GM12878 (cell line): Measurements from ENCODE around the gene TSSC4. TPM values are rescaled to one million over a fixed set of nuclear protein-coding genes. Genes with fewer than 3 reads are reported as not detected.

Source experiments
- ATAC-seq: fragments of 200-7000 bp; cut with Tn5 transposase; 3 replicates; pipeline ENCODE4 v1.9.1; 2020; ENCODE audit warnings: mild to moderate bottlenecking, moderate library complexity
- BruUV-seq: library from RNA; stranded (reverse); fragments of 400-500 nt; replicated peaks from 2 replicates; lab custom pipeline; 2021; lab: Mats Ljungman, UMichigan
- CTCF ChIA-PET: fragments of 300-600 bp; sonication (Branson Sonifier 250); formaldehyde crosslinking; extraction: SDS; loops from one replicate; lab custom pipeline; 2021; ENCODE audit warnings: inconsistent platforms; lab: Yijun Ruan, JAX
- POLR2A ChIA-PET: fragments of 350-600 bp; formaldehyde crosslinking; extraction: SDS; loops from one replicate; lab custom pipeline; 2021; ENCODE audit warnings: inconsistent platforms; lab: Charles Lee
- RAD21 ChIA-PET: fragments of 300-600 bp; sonication (Branson Sonifier 250); formaldehyde crosslinking; loops from one replicate; lab custom pipeline; 2023; ENCODE audit warnings: antibody characterized with exemption; ENCODE audit not compliant: unreplicated experiment; lab: Charles Lee
- SMC1A ChIA-PET: fragments of 300-600 bp; sonication (Branson Sonifier 250); formaldehyde crosslinking; loops from one replicate; lab custom pipeline; 2023; ENCODE audit not compliant: unreplicated experiment, uncharacterized antibody; lab: Charles Lee
- DNase-seq: peaks from one replicate; pipeline ENCODE4 v3.0.0-alpha.2; 2011; ENCODE audit warnings: low read depth, low spot score
- FAIRE-seq: peaks from 3 replicates; lab custom pipeline; 2011; peaks lifted over from hg19 to GRCh38; lab: Jason Lieb, UNC
- H2AFZ ChIP-seq: 2 replicates; pipeline ENCODE4 v1.6.0; 2011; ENCODE audit warnings: low read depth, low read length, control low read depth; ENCODE audit not compliant: control insufficient read depth
- H3K27ac ChIP-seq: 2 replicates; pipeline ENCODE4 v1.5.1; 2011; ENCODE audit warnings: control low read depth; ENCODE audit not compliant: control insufficient read depth, insufficient read depth
- H3K27me3 ChIP-seq, 2 experiments: replicated peaks in 1 of 2; 2 replicates each; pipeline versions ENCODE4 v1.6.0 to v1.6.1; 2011; ENCODE audit warnings: low read length in 1 of 2; ENCODE audit not compliant: control insufficient read depth in 2 of 2, insufficient read depth in 2 of 2
- H3K36me3 ChIP-seq, 2 experiments: 2 replicates each; pipeline ENCODE4 v1.5.1; 2011; ENCODE audit warnings: low read length in 1 of 2; ENCODE audit not compliant: control insufficient read depth in 2 of 2, insufficient read depth in 2 of 2
- H3K4me1 ChIP-seq: 2 replicates; pipeline ENCODE4 v1.6.1; 2011; ENCODE audit warnings: mild to moderate bottlenecking, low read length, moderate library complexity, mixed read lengths; ENCODE audit not compliant: control insufficient read depth, insufficient read depth
- H3K4me2 ChIP-seq: 2 replicates; pipeline ENCODE4 v1.6.0; 2011; ENCODE audit warnings: control low read depth; ENCODE audit not compliant: control insufficient read depth, insufficient read depth
- H3K4me3 ChIP-seq: fragments of 200-600 bp; sonication (generic); 2 replicates; pipeline ENCODE4 v1.5.1; 2016
- H3K79me2 ChIP-seq: 2 replicates; pipeline ENCODE4 v1.6.0; 2011; ENCODE audit warnings: low read length; ENCODE audit not compliant: control insufficient read depth, insufficient read depth
- H3K9ac ChIP-seq: 2 replicates; pipeline ENCODE4 v1.8.0; 2011; ENCODE audit warnings: low read length, control low read depth, mixed read lengths; ENCODE audit not compliant: control insufficient read depth, insufficient read depth
- H3K9me3 ChIP-seq: replicated peaks from 3 replicates; pipeline ENCODE4 v1.5.1; 2011; ENCODE audit warnings: mild to moderate bottlenecking, low read length; ENCODE audit not compliant: control insufficient read depth, insufficient read depth
- H4K20me1 ChIP-seq: 2 replicates; pipeline ENCODE4 v1.6.0; 2011; ENCODE audit not compliant: control insufficient read depth, insufficient read depth
- BHLHE40 ChIP-seq, 2 experiments: fragments of 450-650 bp in 1 of 2; IDR thresholded peaks; 2 replicates each; pipeline ENCODE4 v1.6.1; 2011 to 2017; ENCODE audit warnings: low read depth in 2 of 2, borderline replicate concordance in 1 of 2, improper control_type of control experiment in 1 of 2, low read length in 1 of 2, mild to moderate bottlenecking in 1 of 2
- FOXK2 ChIP-seq: fragments of 450-650 bp; IDR thresholded peaks from 2 replicates; pipeline ENCODE4 v1.6.1; 2017; ENCODE audit warnings: mild to moderate bottlenecking, moderate library complexity
- IKZF1 ChIP-seq: fragments of 450-650 bp; conservative IDR thresholded peaks from 2 replicates; pipeline ENCODE4 v1.6.1; 2017; ENCODE audit warnings: antibody characterized with exemption, mild to moderate bottlenecking
- IKZF2 ChIP-seq, 2 experiments: fragments of 450-650 bp; IDR thresholded peaks; 2 replicates each; pipeline ENCODE4 v1.6.1; 2017; ENCODE audit warnings: mild to moderate bottlenecking in 2 of 2, moderate library complexity in 2 of 2
- MEF2B ChIP-seq: fragments of 450-650 bp; IDR thresholded peaks from 2 replicates; pipeline ENCODE4 v1.6.1; 2018; ENCODE audit warnings: mild to moderate bottlenecking, moderate library complexity; ENCODE audit not compliant: partially characterized antibody, poor library complexity, severe bottlenecking
- MXI1 ChIP-seq: fragments of 150-350 bp; IDR thresholded peaks from 2 replicates; pipeline ENCODE4 v1.6.1; 2011; ENCODE audit warnings: low read depth, mild to moderate bottlenecking, inconsistent platforms, low read length, improper control_type of control experiment
- NFYA ChIP-seq: IDR thresholded peaks from 2 replicates; pipeline ENCODE4 v1.6.1; 2011; ENCODE audit warnings: low read depth, mild to moderate bottlenecking, low read length, improper control_type of control experiment, borderline replicate concordance
- NRF1 ChIP-seq: conservative IDR thresholded peaks from 2 replicates; pipeline ENCODE4 v1.6.1; 2011; ENCODE audit warnings: mild to moderate bottlenecking, low read depth, low read length, improper control_type of control experiment
- PML ChIP-seq: IDR thresholded peaks from 2 replicates; pipeline ENCODE4 v1.6.1; 2012; ENCODE audit warnings: low read length, inconsistent platforms
- RB1 ChIP-seq: fragments of 450-650 bp; formaldehyde crosslinking; IDR thresholded peaks from 2 replicates; pipeline ENCODE4 v1.6.1; 2017; ENCODE audit warnings: mild to moderate bottlenecking, borderline replicate concordance
- SRF ChIP-seq, 2 experiments: IDR thresholded peaks; 2 replicates each; pipeline ENCODE4 v1.6.1; 2011; ENCODE audit warnings: low read depth in 2 of 2, low read length in 2 of 2, mild to moderate bottlenecking in 1 of 2, moderate library complexity in 1 of 2
- SUPT20H ChIP-seq: IDR thresholded peaks from 2 replicates; pipeline ENCODE4 v1.6.1; 2011; ENCODE audit warnings: low read depth, mild to moderate bottlenecking, low read length, moderate library complexity, borderline replicate concordance; ENCODE audit not compliant: control insufficient read depth
- SUZ12 ChIP-seq: fragments of 200-600 bp; sonication (generic); IDR thresholded peaks from one replicate; pipeline ENCODE4 v1.6.1; 2018; ENCODE audit warnings: antibody characterized with exemption, mild to moderate bottlenecking; ENCODE audit not compliant: unreplicated experiment
- TCF12 ChIP-seq: IDR thresholded peaks from 2 replicates; pipeline ENCODE4 v1.6.1; 2011; ENCODE audit warnings: low read depth, mild to moderate bottlenecking, low read length
- YBX1 ChIP-seq: fragments of 450-650 bp; IDR thresholded peaks from 2 replicates; pipeline ENCODE4 v1.6.1; 2016; ENCODE audit warnings: antibody characterized with exemption
- ZNF274 ChIP-seq: IDR thresholded peaks from one replicate; pipeline ENCODE4 v1.8.0; 2011; ENCODE audit not compliant: insufficient read length, insufficient read depth
- WGBS: methylation state at CpG from one replicate; pipeline ENCODE4 v1.1.6; 2016; ENCODE audit warnings: low lambda C conversion rate; ENCODE audit not compliant: insufficient replicate concordance, insufficient coverage; ENCODE audit errors: missing lambda C conversion rate; 5-methylcytosine and 5-hydroxymethylcytosine counted together
- in situ Hi-C: fragments of 300-500 bp; cut with MboI; formaldehyde crosslinking; loops from 9 replicates; pipeline ENCODE4 v1.14.3; 2018; ENCODE audit warnings: mixed read lengths
- intact Hi-C: fragments of 100-400 bp; cut with micrococcal nuclease; formaldehyde crosslinking; loops from one replicate; pipeline ENCODE4 v1.14.2; 2022; ENCODE audit not compliant: unreplicated experiment
- polyA plus RNA-seq, 11 experiments: library from polyadenylated mRNA; depleted of rRNA in 4 of 11; unstranded in 6 of 11; stranded (reverse) in 5 of 11; fragments of >200 nt; fragmentation: Nextera tagmentation in 4 of 11; fragmentation: Illumina TruSeq in 1 of 11; extraction: Ambion mirVana in 4 of 11; extraction: Trizol in 1 of 11; gene quantifications; 1 replicate in 1 of 11; 2 replicates in 10 of 11; pipeline versions ENCODE4 v1.2.1 to v1.2.3, GENCODE V29; 2011 to 2016; ENCODE audit warnings: inconsistent platforms in 2 of 11, missing spikeins in 2 of 11, low read depth in 1 of 11
- total RNA-seq, 4 experiments: library from RNA; depleted of rRNA in 3 of 4; stranded (reverse); fragments of >200 nt in 3 of 4; fragmentation: Illumina TruSeq in 1 of 4; extraction: Trizol in 1 of 4; gene quantifications; 2 replicates each; pipeline versions ENCODE4 v1.2.1 to v1.2.3, GENCODE V29; 2013 to 2021
- TF ChIP-seq, protein P1 (sequence below): IDR thresholded peaks from 2 replicates; pipeline ENCODE4 v1.6.1; 2011; ENCODE audit warnings: borderline replicate concordance, low read depth, mild to moderate bottlenecking, moderate library complexity, low read length; ENCODE audit not compliant: insufficient read depth, poor library complexity, severe bottlenecking
- TF ChIP-seq, protein P2 (sequence below): IDR thresholded peaks from 2 replicates; pipeline ENCODE4 v1.6.1; 2011; ENCODE audit warnings: borderline replicate concordance, low read depth, mild to moderate bottlenecking, moderate library complexity, mixed read lengths, low read length; ENCODE audit not compliant: insufficient read depth; ENCODE audit errors: extremely low read length

TSSC4 gene
- total and polyA plus RNA-seq, 10 of the 15 experiments (the other 5 are each of a cell fraction or from before 2014, with no cell fraction given), result 0.69 to 70.1 (median 25.7) TPM

- CTCF ChIA-PET, result interaction anchor here (0.9 to 3.2 kb wide), 4 partner anchors 12 to 82 kb away, joined by 3 to 23 read pairs (median 8); partner anchors contain the start of gene TSSC4
- peak overlapping the region; percentile 60 for H3K27ac ChIP-seq
- intact Hi-C loops, result no loop called here
- peak; percentile 9 for ATAC-seq
- H3K79me2 ChIP-seq, result peaks cover 74% of the 10 kb centered on the region
- H3K9ac ChIP-seq, result peak overlapping the region; percentile 55; the same call in 1 of the 2 replicates
- H3K4me3 ChIP-seq, result peak overlapping the region; percentile 46
- H3K4me2 ChIP-seq, result peak overlapping the region; percentile 98
- FAIRE-seq, result no peak
- DNase-seq, result no peak
- 0 out of 2 replicates have a peak, but pooled peaks cover 5% of the 10 kb centered on the region for H4K20me1 ChIP-seq
- H3K27me3 ChIP-seq, result no peaks in the 10 kb centered on the region
- H3K9me3 ChIP-seq, result no peaks in the 10 kb centered on the region
- H2AFZ ChIP-seq, result no peak overlapping the region
- H3K36me3 ChIP-seq, result peaks cover 0 to 22% of the 10 kb centered on the region in 2 experiments; a peak in 3 of 4 replicates
- peaks cover 75% of the 10 kb centered on the region for H3K4me1 ChIP-seq
- SMC1A ChIA-PET, result interaction anchor here (0.7 to 3.1 kb wide), 5 partner anchors 10 to 83 kb away, joined by 3 to 12 read pairs (median 4); partner anchors contain the start of genes CD81 and TSSC4
- POLR2A ChIA-PET, result interaction anchor here (0.7 to 2.7 kb wide), 4 partner anchors 10 to 635 kb away, joined by 3 to 33 read pairs (median 17); partner anchors contain the start of genes CD81 and TSSC4
- BruUV-seq, result no TSS peak
- WGBS, result under 1% methylated on average over 14 of the region's 14 CpGs
- RAD21 ChIA-PET, result interaction anchor here (0.9 to 2.9 kb wide), 4 partner anchors 10 to 602 kb away, joined by 3 to 18 read pairs (median 12); partner anchors contain the start of genes CD81 and TSSC4
- in situ Hi-C loops, result loop anchor here (25.0 kb wide), 1 partner anchor 1575 kb away; the partner anchor contains the start of genes PIDD1, PNPLA2 and RPLP2
- TF ChIP-seq, protein P1, sequence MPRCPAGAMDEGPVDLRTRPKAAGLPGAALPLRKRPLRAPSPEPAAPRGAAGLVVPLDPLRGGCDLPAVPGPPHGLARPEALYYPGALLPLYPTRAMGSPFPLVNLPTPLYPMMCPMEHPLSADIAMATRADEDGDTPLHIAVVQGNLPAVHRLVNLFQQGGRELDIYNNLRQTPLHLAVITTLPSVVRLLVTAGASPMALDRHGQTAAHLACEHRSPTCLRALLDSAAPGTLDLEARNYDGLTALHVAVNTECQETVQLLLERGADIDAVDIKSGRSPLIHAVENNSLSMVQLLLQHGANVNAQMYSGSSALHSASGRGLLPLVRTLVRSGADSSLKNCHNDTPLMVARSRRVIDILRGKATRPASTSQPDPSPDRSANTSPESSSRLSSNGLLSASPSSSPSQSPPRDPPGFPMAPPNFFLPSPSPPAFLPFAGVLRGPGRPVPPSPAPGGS, result no peak
- TF ChIP-seq TCF12 (no peak), ZNF274 (no peak), PML (no peak), FOXK2 (no peak), IKZF1 (peak; percentile 48; the same call in 1 of the 2 replicates), SUPT20H (no peak), IKZF2 (IDR thresholded peaks at IDR 0.05) (peak in 1 of 2 experiments; percentile 37; a peak in 2 of 4 replicates), SRF (IDR thresholded peaks at IDR 0.05; ENCODE audit: low read depth in 2 of 2, low read length in 2 of 2) (no peak), BHLHE40 (IDR thresholded peaks at IDR 0.05; ENCODE audit: borderline replicate concordance in 1 of 2, low read depth in 2 of 2, low read length in 1 of 2) (peak in 1 of 2 experiments; percentile 30; a peak in 1 of 4 replicates), MEF2B (peak; percentile 59), RB1 (no peak), NFYA (no peak), NRF1 (no peak), SUZ12 (no peak), MXI1 (0 out of 2 replicates have a peak, but pooled peaks have one; percentile 27), YBX1 (no peak)
- TF ChIP-seq, protein P2, sequence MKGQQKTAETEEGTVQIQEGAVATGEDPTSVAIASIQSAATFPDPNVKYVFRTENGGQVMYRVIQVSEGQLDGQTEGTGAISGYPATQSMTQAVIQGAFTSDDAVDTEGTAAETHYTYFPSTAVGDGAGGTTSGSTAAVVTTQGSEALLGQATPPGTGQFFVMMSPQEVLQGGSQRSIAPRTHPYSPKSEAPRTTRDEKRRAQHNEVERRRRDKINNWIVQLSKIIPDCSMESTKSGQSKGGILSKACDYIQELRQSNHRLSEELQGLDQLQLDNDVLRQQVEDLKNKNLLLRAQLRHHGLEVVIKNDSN, result peak; percentile 51
These were observed 13.1 kb upstream of the TSSC4 start for GRCh38 chr11:2387266-2387987.
